IPS-20b (cell line): ENCODE results near the gene ELF1.

Experiments
- H3K27ac ChIP-seq: one replicate; pipeline ENCODE4 v1.5.1; 2013; ENCODE audit warnings: low read length
- H3K27me3 ChIP-seq: 2 replicates; pipeline ENCODE4 v1.6.1; 2013; ENCODE audit warnings: mild to moderate bottlenecking, low read length, inconsistent platforms; ENCODE audit not compliant: insufficient read depth
- H3K36me3 ChIP-seq: 2 replicates; pipeline ENCODE4 v1.6.1; 2013; ENCODE audit warnings: low read depth, mild to moderate bottlenecking, inconsistent platforms, low read length, moderate library complexity; ENCODE audit not compliant: insufficient read depth
- H3K4me1 ChIP-seq: 2 replicates; pipeline ENCODE4 v1.6.1; 2013; ENCODE audit warnings: mild to moderate bottlenecking, control low read depth, inconsistent platforms, low read length, moderate library complexity; ENCODE audit not compliant: insufficient read depth
- H3K4me3 ChIP-seq: 2 replicates; pipeline ENCODE4 v1.5.1; 2013; ENCODE audit warnings: mild to moderate bottlenecking, low read length, inconsistent platforms
- H3K9ac ChIP-seq: 2 replicates; pipeline ENCODE4 v1.6.1; 2013; ENCODE audit warnings: low read depth, mild to moderate bottlenecking, inconsistent platforms, low read length, moderate library complexity
- H3K9me3 ChIP-seq: 2 replicates; pipeline ENCODE4 v1.6.1; 2013; ENCODE audit warnings: mild to moderate bottlenecking, low read depth, low read length, inconsistent platforms; ENCODE audit not compliant: insufficient read depth

The ELF1 gene

DNA sequence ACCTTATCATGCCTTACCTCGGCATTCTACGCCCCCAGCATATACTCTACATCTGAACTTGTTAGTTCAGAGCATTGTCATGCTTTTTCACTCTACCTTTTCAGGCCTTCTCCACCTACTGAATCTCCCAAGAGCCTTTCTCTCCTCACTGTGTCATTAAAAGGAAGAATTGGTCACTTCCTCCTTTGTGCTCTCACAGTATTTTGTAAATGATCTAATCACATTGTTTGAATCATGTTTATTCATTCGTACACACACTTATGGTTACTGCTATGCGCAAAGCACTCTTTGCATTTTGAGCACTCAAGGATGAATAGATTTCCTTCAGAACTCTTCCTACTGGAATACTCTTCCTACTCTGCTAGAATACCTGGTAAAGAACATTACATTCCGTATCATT is 15.8 kb upstream of the ELF1 start:
- no peaks in the 10 kb centered on the region for H3K36me3 ChIP-seq
- H3K9ac ChIP-seq: no peak overlapping the region
- H3K27me3 ChIP-seq: no peaks in the 10 kb centered on the region
- no peak overlapping the region for H3K4me3 ChIP-seq
- H3K4me1 ChIP-seq: peaks cover 7% of the 10 kb centered on the region; the same call in 1 of the 2 replicates
- no peaks in the 10 kb centered on the region for H3K9me3 ChIP-seq
- no peak overlapping the region for H3K27ac ChIP-seq

DNA sequence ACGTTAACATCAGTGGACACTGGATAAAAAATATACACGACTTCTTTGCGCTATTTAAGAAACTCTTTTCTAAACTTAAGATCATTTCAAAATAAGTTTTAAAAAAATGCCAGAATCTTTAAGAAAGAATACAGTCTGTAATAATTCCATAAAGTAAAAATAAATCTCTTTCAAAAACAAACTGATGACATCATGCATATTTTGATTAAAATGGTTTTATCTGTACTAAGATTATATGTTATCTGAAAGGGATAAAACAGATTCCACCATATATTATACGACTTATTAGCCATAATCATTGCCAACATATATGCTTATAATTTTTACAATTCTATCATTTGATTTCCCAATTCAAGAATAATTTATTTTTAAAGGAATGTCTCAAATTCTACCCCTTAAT is 15.3 kb upstream of the ELF1 start:
- no peak overlapping the region for H3K4me3 ChIP-seq
- no peak overlapping the region for H3K27ac ChIP-seq
- H3K4me1 ChIP-seq: peaks cover 7% of the 10 kb centered on the region; the same call in 1 of the 2 replicates
- no peaks in the 10 kb centered on the region for H3K27me3 ChIP-seq
- no peaks in the 10 kb centered on the region for H3K36me3 ChIP-seq
- H3K9me3 ChIP-seq: no peaks in the 10 kb centered on the region
- no peak overlapping the region for H3K9ac ChIP-seq

DNA sequence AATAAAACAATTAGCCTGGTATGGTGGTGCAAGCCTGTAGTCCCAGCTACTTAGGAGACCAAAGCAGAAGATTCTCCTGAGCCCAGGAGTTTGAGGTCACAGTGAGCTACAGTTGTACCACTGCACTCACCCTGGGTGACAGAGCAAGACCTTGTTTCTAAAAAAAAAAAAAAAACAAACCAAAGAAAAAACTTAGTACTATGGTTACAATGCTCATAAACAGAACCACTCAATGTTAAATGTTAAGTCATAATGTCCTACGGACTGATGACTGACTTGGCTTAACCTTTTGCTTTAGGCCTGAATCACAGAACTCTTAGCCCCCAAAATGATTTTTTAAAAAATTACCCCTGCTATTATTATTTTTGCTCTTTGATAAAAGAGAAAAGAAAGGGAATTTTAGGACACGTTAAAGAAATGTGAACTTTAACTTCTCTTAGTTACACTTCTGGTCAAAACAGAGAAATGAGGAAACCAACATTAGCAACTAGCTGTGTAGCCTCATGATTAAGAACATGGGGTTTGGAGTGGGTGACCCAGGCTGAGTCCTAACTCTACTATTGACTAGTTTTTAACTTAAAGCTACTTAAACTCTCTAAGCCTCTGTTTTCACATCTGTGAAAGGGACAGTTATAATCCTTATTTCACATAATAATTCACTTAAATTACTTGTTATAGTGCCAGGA is 13.7 kb upstream of the ELF1 start:
- no peak overlapping the region for H3K27ac ChIP-seq
- H3K9ac ChIP-seq: no peak overlapping the region
- no peaks in the 10 kb centered on the region for H3K36me3 ChIP-seq
- no peaks in the 10 kb centered on the region for H3K27me3 ChIP-seq
- H3K9me3 ChIP-seq: no peaks in the 10 kb centered on the region
- H3K4me3 ChIP-seq: no peak overlapping the region
- H3K4me1 ChIP-seq: peaks cover 7% of the 10 kb centered on the region; the same call in 1 of the 2 replicates

DNA sequence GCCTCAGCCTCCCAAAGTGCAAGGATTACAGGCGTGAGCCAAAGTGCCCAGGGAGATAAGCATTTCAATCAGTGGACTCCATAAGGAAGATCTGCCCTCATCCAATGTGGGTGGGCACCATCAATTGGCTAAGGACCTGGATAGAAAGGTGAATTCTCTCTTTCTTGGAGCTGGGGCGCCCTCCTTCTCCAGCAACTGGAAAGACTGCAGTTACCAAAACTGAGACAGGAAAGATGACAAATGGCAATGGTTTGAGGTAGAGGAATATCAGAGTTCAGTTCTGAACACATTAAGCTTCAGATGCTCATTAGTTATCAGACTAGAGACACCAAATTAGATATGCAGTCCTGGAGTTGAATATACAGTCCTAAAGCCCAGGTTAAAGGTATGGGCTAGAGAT is 10.5 kb upstream of the ELF1 start:
- H3K9me3 ChIP-seq: no peaks in the 10 kb centered on the region
- no peak overlapping the region for H3K27ac ChIP-seq
- H3K27me3 ChIP-seq: no peaks in the 10 kb centered on the region
- H3K36me3 ChIP-seq: no peaks in the 10 kb centered on the region
- H3K9ac ChIP-seq: no peak overlapping the region
- no peak overlapping the region for H3K4me3 ChIP-seq
- H3K4me1 ChIP-seq: no peaks in the 10 kb centered on the region; the same call in 1 of the 2 replicates

DNA sequence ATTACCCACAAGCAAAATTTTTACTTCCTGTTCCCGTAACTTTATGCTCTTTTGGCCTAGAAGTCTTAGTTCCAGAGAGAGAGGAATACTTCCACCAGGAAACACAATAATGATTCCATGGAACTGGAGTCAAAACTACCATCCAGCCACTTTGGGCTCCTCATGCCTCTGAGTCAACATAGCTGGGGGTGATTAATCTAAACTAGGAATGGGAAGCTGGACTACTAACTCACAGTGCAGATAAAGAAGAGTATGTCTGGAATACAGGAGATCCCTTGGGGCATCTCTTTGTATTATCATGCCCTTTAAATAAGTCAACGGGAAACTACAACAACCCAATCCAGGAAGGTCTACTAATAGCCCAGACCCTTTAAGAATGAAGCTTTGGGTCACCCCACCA is 8.9 kb upstream of the ELF1 start:
- no peak overlapping the region for H3K4me3 ChIP-seq
- no peak overlapping the region for H3K27ac ChIP-seq
- H3K27me3 ChIP-seq: no peaks in the 10 kb centered on the region
- H3K36me3 ChIP-seq: no peaks in the 10 kb centered on the region
- H3K9ac ChIP-seq: no peak overlapping the region
- no peaks in the 10 kb centered on the region for H3K9me3 ChIP-seq
- no peaks in the 10 kb centered on the region for H3K4me1 ChIP-seq

DNA sequence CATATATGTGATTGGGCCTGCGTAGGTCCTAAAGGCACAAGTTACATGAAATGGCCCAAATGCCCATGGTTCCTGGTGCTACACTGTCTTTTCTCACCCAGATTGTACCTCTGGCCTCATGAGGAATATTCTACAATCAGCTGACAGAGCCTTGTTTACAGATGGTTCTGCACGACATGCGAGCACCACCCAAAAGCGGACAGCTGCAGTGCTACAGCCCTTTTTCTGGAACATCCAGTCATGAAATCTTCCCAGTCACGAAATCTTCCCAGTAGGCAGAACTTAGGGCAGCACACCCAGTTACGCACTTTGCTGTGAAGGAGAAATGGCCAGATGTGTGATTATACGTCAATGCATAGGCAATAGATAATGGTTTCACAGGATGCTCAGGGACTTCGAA is 7.7 kb upstream of the ELF1 start:
- Histone ChIP-seq H3K36me3 (no peaks in the 10 kb centered on the region), H3K27me3 (no peaks in the 10 kb centered on the region), H3K27ac (no peak overlapping the region), H3K9me3 (no peaks in the 10 kb centered on the region), H3K4me3 (no peak overlapping the region), H3K9ac (no peak overlapping the region), H3K4me1 (no peaks in the 10 kb centered on the region)

DNA sequence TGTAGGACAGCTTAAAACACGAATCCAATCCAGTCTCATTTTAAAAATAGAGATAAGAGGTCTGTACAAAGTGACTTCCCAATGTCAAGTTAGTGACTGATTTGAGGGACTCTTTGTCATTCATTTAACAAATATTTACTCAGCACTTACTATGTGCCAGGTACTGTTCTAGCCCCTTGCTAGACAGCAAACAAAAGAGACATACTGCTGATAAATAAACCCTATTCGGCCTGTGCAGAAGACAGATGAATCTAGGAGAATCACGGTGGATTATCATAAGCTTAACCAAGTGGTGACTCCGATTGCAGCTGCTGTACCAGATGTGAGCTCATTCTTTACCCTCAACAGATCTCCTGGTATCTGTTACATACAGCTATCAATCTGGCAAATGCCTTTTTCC is 6.4 kb upstream of the ELF1 start:
- peaks cover 4% of the 10 kb centered on the region; the same call in 1 of the 2 replicates for H3K4me1 ChIP-seq
- H3K9me3 ChIP-seq: no peaks in the 10 kb centered on the region
- H3K27ac ChIP-seq: no peak overlapping the region
- H3K36me3 ChIP-seq: no peaks in the 10 kb centered on the region
- no peak overlapping the region for H3K4me3 ChIP-seq
- no peak overlapping the region for H3K9ac ChIP-seq
- H3K27me3 ChIP-seq: no peaks in the 10 kb centered on the region

DNA sequence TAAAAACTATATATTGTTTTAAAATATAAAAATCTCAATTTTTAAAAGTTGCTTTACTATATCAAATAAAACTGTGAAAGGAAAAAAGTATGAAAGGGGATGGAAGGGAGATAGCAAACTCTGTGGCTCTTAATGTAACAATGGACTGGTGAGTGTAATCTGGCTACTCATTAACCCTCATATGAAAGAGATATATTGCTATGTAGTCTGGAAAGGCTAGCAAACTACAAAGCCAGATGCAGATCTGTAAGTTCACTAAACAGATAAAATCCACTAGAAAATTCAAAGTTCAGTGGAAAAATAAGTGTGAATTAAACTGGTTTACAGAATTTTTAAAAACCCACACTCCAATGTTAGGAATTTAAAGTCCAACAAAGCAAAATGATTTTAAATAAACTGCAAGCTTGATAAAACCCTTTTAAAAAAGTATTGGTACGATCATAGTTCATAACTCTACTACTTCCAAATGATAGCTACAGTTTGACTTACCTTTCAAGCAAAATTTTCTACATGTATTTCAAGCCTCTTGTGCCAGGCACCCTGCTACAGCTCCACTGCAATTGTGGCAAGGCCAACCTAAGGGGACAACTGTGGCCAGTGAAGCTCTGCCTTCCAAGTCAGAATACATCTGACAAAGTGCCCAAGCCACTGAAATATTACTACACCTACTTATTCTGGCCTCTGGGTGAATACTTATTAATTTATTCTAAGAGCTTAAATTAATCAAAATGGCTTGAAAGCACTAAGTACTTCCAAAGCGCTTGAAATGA is 647 bp upstream of the ELF1 start:
- Histone ChIP-seq H3K4me1 (peaks cover 38% of the 10 kb centered on the region), H3K4me3 (no peak overlapping the region), H3K9me3 (no peaks in the 10 kb centered on the region), H3K9ac (no peak overlapping the region), H3K27ac (no peak overlapping the region), H3K36me3 (no peaks in the 10 kb centered on the region), H3K27me3 (no peaks in the 10 kb centered on the region)

DNA sequence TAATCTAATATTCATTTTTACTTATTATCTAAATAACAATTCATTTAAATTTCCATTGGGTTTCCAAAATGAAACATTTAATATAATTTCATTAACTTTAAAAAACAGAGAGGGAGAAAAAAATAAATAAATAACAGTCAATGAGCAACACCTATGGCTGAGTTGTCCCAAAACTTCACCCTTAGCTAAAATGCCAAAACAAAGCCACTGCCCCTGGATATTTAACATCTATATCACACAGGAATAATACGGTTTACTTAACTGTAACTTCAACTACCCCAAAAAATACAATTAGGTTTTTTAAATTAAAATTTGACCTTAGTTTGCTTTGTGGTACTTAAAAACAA is 541 bp downstream of the ELF1 start:
- Histone ChIP-seq H3K27ac (no peak overlapping the region), H3K27me3 (no peaks in the 10 kb centered on the region), H3K9me3 (no peaks in the 10 kb centered on the region), H3K4me3 (no peak overlapping the region), H3K36me3 (no peaks in the 10 kb centered on the region), H3K4me1 (peaks cover 48% of the 10 kb centered on the region), H3K9ac (no peak overlapping the region)

DNA sequence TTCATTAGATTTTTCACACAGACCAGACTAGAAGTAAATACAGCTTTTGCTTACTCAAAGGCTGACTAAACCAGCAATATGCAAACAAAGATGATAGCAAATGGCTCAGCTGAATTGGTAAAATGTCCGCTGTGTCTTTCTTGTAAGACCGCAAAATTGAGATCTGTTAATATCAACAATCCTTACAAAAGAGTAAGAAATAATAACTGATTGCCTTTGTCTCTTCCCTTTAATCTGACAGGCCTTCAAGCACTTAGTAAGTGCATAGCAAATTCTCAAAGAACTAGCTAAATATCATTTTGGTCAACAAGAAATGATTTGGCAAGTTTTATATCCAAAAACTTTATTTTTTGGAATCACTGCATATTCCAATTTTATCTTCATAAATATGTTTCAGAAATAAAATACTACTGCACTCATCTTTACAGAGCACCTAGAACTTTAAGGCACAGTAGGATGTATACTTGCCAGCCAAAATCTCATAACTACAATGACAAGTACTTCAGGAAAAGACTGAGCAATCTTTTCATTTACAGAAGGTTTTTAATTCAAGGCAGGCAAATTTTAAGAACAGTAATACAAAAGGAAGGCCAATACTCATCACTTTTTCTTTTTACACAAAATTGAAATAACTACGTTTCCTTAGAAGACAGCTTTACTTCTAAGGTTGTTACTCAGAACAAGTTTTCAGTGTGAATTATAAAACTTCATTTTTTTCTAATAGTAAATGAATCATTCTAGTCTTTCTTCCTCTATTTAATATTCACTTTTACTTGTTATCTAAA is 1.1 kb downstream of the ELF1 start:
- H3K4me3 ChIP-seq: no peak overlapping the region
- H3K9ac ChIP-seq: no peak overlapping the region
- H3K4me1 ChIP-seq: peaks cover 48% of the 10 kb centered on the region
- H3K27ac ChIP-seq: no peak overlapping the region
- no peaks in the 10 kb centered on the region for H3K36me3 ChIP-seq
- H3K27me3 ChIP-seq: no peaks in the 10 kb centered on the region
- no peaks in the 10 kb centered on the region for H3K9me3 ChIP-seq

DNA sequence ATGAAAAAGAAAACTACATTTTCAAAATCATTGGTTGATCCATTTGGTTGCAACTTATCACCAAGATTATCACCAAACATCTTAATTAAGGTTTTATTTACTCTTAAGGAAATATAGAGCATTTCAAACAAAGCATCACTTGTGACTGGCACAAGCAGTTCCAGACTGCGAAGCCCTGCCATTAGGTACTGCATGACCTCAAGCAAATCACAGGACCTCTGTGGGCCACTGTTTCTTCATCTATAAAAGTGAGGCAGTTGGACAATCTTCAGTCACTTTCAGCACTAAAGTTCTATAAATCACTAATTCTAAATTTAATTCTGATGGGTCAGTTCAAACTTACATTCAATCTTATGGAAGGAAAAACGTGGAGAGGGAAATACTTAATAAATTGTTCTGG is 2.0 kb downstream of the ELF1 start:
- H3K9me3 ChIP-seq: no peaks in the 10 kb centered on the region
- H3K27ac ChIP-seq: no peak overlapping the region
- peaks cover 48% of the 10 kb centered on the region for H3K4me1 ChIP-seq
- H3K4me3 ChIP-seq: no peak overlapping the region
- no peaks in the 10 kb centered on the region for H3K36me3 ChIP-seq
- H3K9ac ChIP-seq: no peak overlapping the region
- H3K27me3 ChIP-seq: no peaks in the 10 kb centered on the region
